ENCODE measurements around the gene NABP2. TPM values are rescaled to one million over a fixed set of nuclear protein-coding genes. Genes with fewer than 3 reads are reported as not detected.
A peak's percentile ranks its signal among the peaks of the same experiment; 100 is the strongest.
"Not testable (repeated sequence)": the region's sequence is repeated elsewhere in the genome, so short reads cannot be mapped to it uniquely, and the experiment has no call there.

Gene NABP2
- total RNA-seq, 1 donor from 2014 or later: 19.8 TPM

DNA sequence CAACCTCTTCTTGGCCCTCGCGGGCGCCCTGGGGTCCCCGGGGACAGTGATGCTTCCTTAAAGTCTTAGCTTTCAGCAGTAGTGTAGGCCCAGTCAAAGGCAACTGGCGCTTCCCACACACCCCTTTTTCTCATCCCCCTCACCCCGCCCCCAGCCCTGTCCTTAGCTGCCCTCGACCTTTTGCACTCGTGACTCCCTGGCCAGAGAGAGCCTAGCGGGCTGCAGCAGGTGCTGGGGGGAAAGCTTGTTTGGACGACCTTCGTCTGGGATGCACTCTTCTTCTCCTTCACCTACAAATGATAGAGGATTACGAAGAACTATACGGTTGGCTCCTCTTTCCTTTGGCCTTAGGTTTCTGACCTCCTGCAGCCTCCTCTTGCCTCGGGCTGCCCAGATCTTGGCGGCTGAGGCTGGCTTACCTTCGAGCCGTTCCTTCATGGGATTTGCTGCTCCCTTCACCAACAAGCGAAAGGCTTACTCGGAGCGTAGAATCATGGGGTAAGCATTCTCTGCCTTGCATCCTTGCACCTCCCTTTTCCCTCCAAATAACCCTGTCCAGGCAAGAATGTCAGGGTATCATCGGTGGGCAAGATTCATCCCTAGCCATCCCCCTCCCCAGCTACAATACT, 43.4 kb downstream of the NABP2 start:
- Mint-ChIP-seq H3K27me3 (ENCODE audit: unreplicated experiment) (peaks cover 2% of the 10 kb centered on the region), H3K27ac (ENCODE audit: unreplicated experiment) (peak overlapping the region; percentile 32), H3K4me3 (ENCODE audit: unreplicated experiment) (peak overlapping the region; percentile 74), H3K9me3 (ENCODE audit: unreplicated experiment) (no peaks in the 10 kb centered on the region), H3K36me3 (ENCODE audit: low read depth, unreplicated experiment) (peaks cover 20% of the 10 kb centered on the region), H3K4me1 (ENCODE audit: unreplicated experiment) (peaks cover 12% of the 10 kb centered on the region)
- TF ChIP-seq, protein P1, sequence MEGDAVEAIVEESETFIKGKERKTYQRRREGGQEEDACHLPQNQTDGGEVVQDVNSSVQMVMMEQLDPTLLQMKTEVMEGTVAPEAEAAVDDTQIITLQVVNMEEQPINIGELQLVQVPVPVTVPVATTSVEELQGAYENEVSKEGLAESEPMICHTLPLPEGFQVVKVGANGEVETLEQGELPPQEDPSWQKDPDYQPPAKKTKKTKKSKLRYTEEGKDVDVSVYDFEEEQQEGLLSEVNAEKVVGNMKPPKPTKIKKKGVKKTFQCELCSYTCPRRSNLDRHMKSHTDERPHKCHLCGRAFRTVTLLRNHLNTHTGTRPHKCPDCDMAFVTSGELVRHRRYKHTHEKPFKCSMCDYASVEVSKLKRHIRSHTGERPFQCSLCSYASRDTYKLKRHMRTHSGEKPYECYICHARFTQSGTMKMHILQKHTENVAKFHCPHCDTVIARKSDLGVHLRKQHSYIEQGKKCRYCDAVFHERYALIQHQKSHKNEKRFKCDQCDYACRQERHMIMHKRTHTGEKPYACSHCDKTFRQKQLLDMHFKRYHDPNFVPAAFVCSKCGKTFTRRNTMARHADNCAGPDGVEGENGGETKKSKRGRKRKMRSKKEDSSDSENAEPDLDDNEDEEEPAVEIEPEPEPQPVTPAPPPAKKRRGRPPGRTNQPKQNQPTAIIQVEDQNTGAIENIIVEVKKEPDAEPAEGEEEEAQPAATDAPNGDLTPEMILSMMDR (IDR thresholded peaks at IDR 0.05; ENCODE audit: unreplicated experiment): no peak
- no peak for DNase-seq (ENCODE audit: low spot score)

GRCh38 chr12:56271031-56271430, 46.9 kb downstream of the NABP2 start:
- Mint-ChIP-seq H3K36me3 (ENCODE audit: low read depth, unreplicated experiment) (peaks cover 42% of the 10 kb centered on the region), H3K9me3 (ENCODE audit: unreplicated experiment) (no peaks in the 10 kb centered on the region)
- no peak for DNase-seq (ENCODE audit: low spot score)

DNA sequence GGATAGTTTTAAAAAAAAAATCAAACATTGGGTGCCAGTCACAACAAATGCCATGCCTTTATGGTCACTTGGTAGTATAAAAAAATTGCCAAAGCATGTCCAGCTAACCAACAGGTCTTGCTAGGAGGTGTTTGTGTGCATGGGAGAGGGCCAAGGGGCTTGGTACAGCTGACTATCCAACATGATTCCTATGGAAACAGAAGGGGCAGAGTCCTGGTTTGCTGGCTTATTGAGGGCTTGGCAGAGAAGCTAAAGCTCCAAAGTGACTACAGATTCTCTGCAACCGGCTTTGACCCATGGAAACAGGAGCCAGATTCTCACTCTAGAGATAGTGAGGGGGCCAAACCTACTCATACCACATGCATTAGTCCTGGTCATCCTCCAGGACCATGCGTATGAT, 48.3 kb downstream of the NABP2 start:
- not testable (repeated sequence) for H3K4me3 Mint-ChIP-seq (ENCODE audit: unreplicated experiment); H3K27ac Mint-ChIP-seq (ENCODE audit: unreplicated experiment); H3K4me1 Mint-ChIP-seq (ENCODE audit: unreplicated experiment); DNase-seq (ENCODE audit: low spot score); H3K9me3 Mint-ChIP-seq (ENCODE audit: unreplicated experiment); H3K27me3 Mint-ChIP-seq (ENCODE audit: unreplicated experiment)
- H3K36me3 Mint-ChIP-seq (ENCODE audit: low read depth, unreplicated experiment): peaks cover 44% of the 10 kb centered on the region

More at GRCh38 chr12:56271031-56271430, 46.9 kb downstream of the NABP2 start:
- Mint-ChIP-seq H3K27me3 (ENCODE audit: unreplicated experiment) (peaks cover 2% of the 10 kb centered on the region), H3K27ac (ENCODE audit: unreplicated experiment) (no peak overlapping the region), H3K4me3 (ENCODE audit: unreplicated experiment) (peak overlapping the region; percentile 12), H3K4me1 (ENCODE audit: unreplicated experiment) (peaks cover 12% of the 10 kb centered on the region)
- TF ChIP-seq, protein P1 (IDR thresholded peaks at IDR 0.05; ENCODE audit: unreplicated experiment): no peak

- TF ChIP-seq, protein P1 (IDR thresholded peaks at IDR 0.05; ENCODE audit: unreplicated experiment): no peak
Measured at GRCh38 chr12:56274299-56274698, 50.2 kb downstream of the NABP2 start.

GRCh38 chr12:56278905-56279304, 54.8 kb downstream of the NABP2 start:
- DNase-seq (ENCODE audit: low spot score): no peak
- Mint-ChIP-seq H3K4me3 (ENCODE audit: unreplicated experiment) (peak overlapping the region; percentile 5), H3K4me1 (ENCODE audit: unreplicated experiment) (no peaks in the 10 kb centered on the region), H3K9me3 (ENCODE audit: unreplicated experiment) (no peaks in the 10 kb centered on the region), H3K27ac (ENCODE audit: unreplicated experiment) (no peak overlapping the region), H3K36me3 (ENCODE audit: low read depth, unreplicated experiment) (peaks cover 33% of the 10 kb centered on the region), H3K27me3 (ENCODE audit: unreplicated experiment) (peaks cover 1% of the 10 kb centered on the region)
- TF ChIP-seq, protein P1 (IDR thresholded peaks at IDR 0.05; ENCODE audit: unreplicated experiment): no peak

More at GRCh38 chr12:56274299-56274698, 50.2 kb downstream of the NABP2 start:
- no peaks in the 10 kb centered on the region for H3K9me3 Mint-ChIP-seq (ENCODE audit: unreplicated experiment)
- no peaks in the 10 kb centered on the region for H3K27me3 Mint-ChIP-seq (ENCODE audit: unreplicated experiment)
- DNase-seq (ENCODE audit: low spot score): no peak
- H3K27ac Mint-ChIP-seq (ENCODE audit: unreplicated experiment): no peak overlapping the region
- peaks cover 43% of the 10 kb centered on the region for H3K36me3 Mint-ChIP-seq (ENCODE audit: low read depth, unreplicated experiment)
- H3K4me1 Mint-ChIP-seq (ENCODE audit: unreplicated experiment): no peaks in the 10 kb centered on the region
- H3K4me3 Mint-ChIP-seq (ENCODE audit: unreplicated experiment): no peak overlapping the region

Other genes starting within 250 kb of the NABP2 start
- 31.6 TPM for gene SUOX, start 227.1 kb upstream of the NABP2 start, total RNA-seq (ENCODE audit: unreplicated experiment)
- 3.0 TPM for gene IKZF4, start 203.3 kb upstream of the NABP2 start, total RNA-seq (ENCODE audit: unreplicated experiment)
- gene RPS26, start 182.4 kb upstream of the NABP2 start, total RNA-seq (ENCODE audit: unreplicated experiment): 45.8 TPM
- gene ERBB3, start 144.2 kb upstream of the NABP2 start, total RNA-seq (ENCODE audit: unreplicated experiment): 4.2 TPM
- 84.3 TPM for gene PA2G4, start 119.8 kb upstream of the NABP2 start, total RNA-seq (ENCODE audit: unreplicated experiment)
- 3,242 TPM for gene RPL41, start 107.7 kb upstream of the NABP2 start, total RNA-seq (ENCODE audit: unreplicated experiment)
- gene ZC3H10, start 106.1 kb upstream of the NABP2 start, total RNA-seq (ENCODE audit: unreplicated experiment): 10.4 TPM
- 302 TPM for gene ESYT1, start 96.1 kb upstream of the NABP2 start, total RNA-seq (ENCODE audit: unreplicated experiment)
- gene MYL6B, start 71.8 kb upstream of the NABP2 start, total RNA-seq (ENCODE audit: unreplicated experiment): 170 TPM
- gene MYL6, start 66.0 kb upstream of the NABP2 start, total RNA-seq (ENCODE audit: unreplicated experiment): 2,481 TPM
- gene SMARCC2, start 34.9 kb upstream of the NABP2 start, total RNA-seq (ENCODE audit: unreplicated experiment): 105 TPM
- gene RNF41, start 2.4 kb upstream of the NABP2 start, total RNA-seq (ENCODE audit: unreplicated experiment): 55.5 TPM
- not detected for gene SLC39A5, start 5.7 kb downstream of the NABP2 start, total RNA-seq (ENCODE audit: unreplicated experiment)
- gene ANKRD52, start 34.0 kb downstream of the NABP2 start, total RNA-seq (ENCODE audit: unreplicated experiment): 48.5 TPM
- 20.3 TPM for gene COQ10A, start 42.6 kb downstream of the NABP2 start, total RNA-seq (ENCODE audit: unreplicated experiment)
- gene CS, start 76.0 kb downstream of the NABP2 start, total RNA-seq (ENCODE audit: unreplicated experiment): 187 TPM
- gene CNPY2, start 91.6 kb downstream of the NABP2 start, total RNA-seq (ENCODE audit: unreplicated experiment): 203 TPM
- gene PAN2, start 109.7 kb downstream of the NABP2 start, total RNA-seq (ENCODE audit: unreplicated experiment): 55.7 TPM
- gene IL23A, start 114.5 kb downstream of the NABP2 start, total RNA-seq (ENCODE audit: unreplicated experiment): 0.80 TPM
- 97.3 TPM for gene STAT2, start 135.8 kb downstream of the NABP2 start, total RNA-seq (ENCODE audit: unreplicated experiment)
- not detected for gene APOF, start 138.5 kb downstream of the NABP2 start, total RNA-seq (ENCODE audit: unreplicated experiment)
- gene TIMELESS, start 225.1 kb downstream of the NABP2 start, total RNA-seq (ENCODE audit: unreplicated experiment): 34.2 TPM
- gene MIP, start 230.3 kb downstream of the NABP2 start, total RNA-seq (ENCODE audit: unreplicated experiment): 0.10 TPM
- gene SPRYD4, start 244.2 kb downstream of the NABP2 start, total RNA-seq (ENCODE audit: unreplicated experiment): 2.0 TPM

All from endothelial cell (in vitro differentiated cells).